HepG2 (cell line): ENCODE measurements around the gene BSND. TPM values are rescaled to one million over a fixed set of nuclear protein-coding genes. Genes with fewer than 3 reads are reported as not detected.

Source experiments
- CERS6 ChIP-seq: sonication (generic); formaldehyde crosslinking; IDR thresholded peaks from 2 replicates; pipeline ENCODE4 v1.5.0; 2020; ENCODE audit warnings: missing genetic modification reagents
- FOXP1 ChIP-seq, 2 experiments: fragments of 450-650 bp in 1 of 2; IDR thresholded peaks; 2 replicates each; pipeline ENCODE4 v1.6.1; 2017 to 2018; ENCODE audit warnings: antibody characterized with exemption in 1 of 2
- HMGA1 ChIP-seq: sonication (generic); formaldehyde crosslinking; conservative IDR thresholded peaks from 2 replicates; pipeline ENCODE4 v1.4.0; 2020; ENCODE audit warnings: missing genetic modification reagents
- KDM4B ChIP-seq: sonication (generic); formaldehyde crosslinking; IDR thresholded peaks from 2 replicates; pipeline ENCODE4 v1.4.0; 2020; ENCODE audit warnings: missing genetic modification reagents
- KMT2A ChIP-seq: sonication (generic); formaldehyde crosslinking; IDR thresholded peaks from 2 replicates; pipeline ENCODE4 v1.4.0; 2020; ENCODE audit warnings: missing genetic modification reagents
- MED1 ChIP-seq: sonication (generic); formaldehyde crosslinking; IDR thresholded peaks from 2 replicates; pipeline ENCODE4 v1.4.0; 2020; ENCODE audit warnings: missing genetic modification reagents
- NKX3-1 ChIP-seq: sonication (generic); formaldehyde crosslinking; IDR thresholded peaks from 2 replicates; pipeline ENCODE4 v1.5.0; 2020; ENCODE audit warnings: missing genetic modification reagents
- RERE ChIP-seq: IDR thresholded peaks from 2 replicates; pipeline ENCODE4 v1.6.1; 2016; ENCODE audit warnings: low read depth, missing genetic modification reagents, missing compliant biosample characterization
- THAP11 ChIP-seq: IDR thresholded peaks from 2 replicates; pipeline ENCODE4 v1.6.1; 2016; ENCODE audit warnings: missing biosample characterization, missing genetic modification reagents
- ZFP90 ChIP-seq: sonication (generic); formaldehyde crosslinking; IDR thresholded peaks from 2 replicates; pipeline ENCODE4 v1.8.0; 2022; ENCODE audit warnings: missing genetic modification reagents, mild to moderate bottlenecking, inconsistent platforms, borderline replicate concordance
- ZNF207 ChIP-seq: fragments of 450-650 bp; IDR thresholded peaks from 2 replicates; pipeline ENCODE4 v1.6.1; 2016; ENCODE audit warnings: antibody characterized with exemption, borderline replicate concordance
- ZNF317 ChIP-seq: sonication (generic); formaldehyde crosslinking; IDR thresholded peaks from 2 replicates; pipeline ENCODE4 v1.5.0; 2020; ENCODE audit warnings: mild to moderate bottlenecking, missing genetic modification reagents
- ZNF547 ChIP-seq: sonication (generic); formaldehyde crosslinking; IDR thresholded peaks from 2 replicates; pipeline ENCODE4 v1.5.1; 2020; ENCODE audit warnings: mild to moderate bottlenecking, missing genetic modification reagents
- ZNF678 ChIP-seq: sonication (generic); formaldehyde crosslinking; IDR thresholded peaks from 2 replicates; pipeline ENCODE4 v1.4.0; 2020; ENCODE audit warnings: mild to moderate bottlenecking, missing genetic modification reagents
- polyA plus RNA-seq, 8 experiments: library from polyadenylated mRNA; depleted of rRNA in 3 of 8; stranded (reverse) in 7 of 8; unstranded in 1 of 8; fragments of >200 nt; fragmentation: Illumina TruSeq in 4 of 8; extraction: Trizol in 4 of 8; gene quantifications; 2 replicates each; pipeline versions ENCODE4 v1.2.1 to v1.2.3, GENCODE V29; 2011 to 2016; ENCODE audit warnings: low read depth in 4 of 8, missing spikeins in 1 of 8, mixed read lengths in 1 of 8; ENCODE audit not compliant: insufficient read depth in 1 of 8
- total RNA-seq, 5 experiments: library from RNA; depleted of rRNA; stranded (reverse); fragments of >200 nt; fragmentation: Illumina TruSeq; extraction: Trizol; gene quantifications; 2 replicates each; pipeline ENCODE4 v1.2.3, GENCODE V29; 2016; ENCODE audit warnings: low read depth in 1 of 5
- TF ChIP-seq, protein P1 (sequence below): sonication (generic); formaldehyde crosslinking; IDR thresholded peaks from 2 replicates; pipeline ENCODE4 v1.5.0; 2020; ENCODE audit warnings: missing genetic modification reagents, mild to moderate bottlenecking, borderline replicate concordance
- TF ChIP-seq, protein P2 (sequence below): sonication (generic); formaldehyde crosslinking; IDR thresholded peaks from 2 replicates; pipeline ENCODE4 v1.4.0; 2020; ENCODE audit warnings: missing genetic modification reagents, borderline replicate concordance

BSND gene
- total and polyA plus RNA-seq, 2 of the 13 experiments (the other 11 are each of a cell fraction or from before 2014, with no cell fraction given), result not detected

- TF ChIP-seq ZFP90 (no peak; the same call in 1 of the 2 replicates), RERE (CRISPR knock-in tag) (peak; percentile 49; the same call in 1 of the 2 replicates), ZNF207 (no peak), ZNF317 (CRISPR knock-in tag) (peak; percentile 88), ZNF678 (peak; percentile 92), THAP11 (0 out of 2 replicates have a peak, but pooled peaks have one; percentile 37), ZNF547 (peak; percentile 90), MED1 (CRISPR knock-in tag) (peak; percentile 85), NKX3-1 (CRISPR knock-in tag) (peak; percentile 94), KDM4B (CRISPR knock-in tag) (peak; percentile 75), CERS6 (no peak), KMT2A (CRISPR knock-in tag) (peak; percentile 94), HMGA1 (CRISPR knock-in tag) (no peak), FOXP1 (IDR thresholded peaks at IDR 0.05) (no peak), FOXP1 (CRISPR knock-in tag; IDR thresholded peaks at IDR 0.05) (peak; percentile 42; the same call in 1 of the 2 replicates)
- TF ChIP-seq, protein P1, sequence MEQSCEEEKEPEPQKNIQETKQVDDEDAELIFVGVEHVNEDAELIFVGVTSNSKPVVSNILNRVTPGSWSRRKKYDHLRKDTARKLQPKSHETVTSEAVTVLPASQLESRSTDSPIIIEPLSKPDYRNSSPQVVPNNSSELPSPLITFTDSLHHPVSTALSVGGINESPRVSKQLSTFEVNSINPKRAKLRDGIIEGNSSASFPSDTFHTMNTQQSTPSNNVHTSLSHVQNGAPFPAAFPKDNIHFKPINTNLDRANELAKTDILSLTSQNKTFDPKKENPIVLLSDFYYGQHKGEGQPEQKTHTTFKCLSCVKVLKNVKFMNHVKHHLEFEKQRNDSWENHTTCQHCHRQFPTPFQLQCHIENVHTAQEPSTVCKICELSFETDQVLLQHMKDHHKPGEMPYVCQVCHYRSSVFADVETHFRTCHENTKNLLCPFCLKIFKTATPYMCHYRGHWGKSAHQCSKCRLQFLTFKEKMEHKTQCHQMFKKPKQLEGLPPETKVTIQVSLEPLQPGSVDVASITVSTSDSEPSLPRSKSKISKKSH (CRISPR knock-in tag), result no peak; the same call in none of the 2 replicates
- TF ChIP-seq, protein P2, sequence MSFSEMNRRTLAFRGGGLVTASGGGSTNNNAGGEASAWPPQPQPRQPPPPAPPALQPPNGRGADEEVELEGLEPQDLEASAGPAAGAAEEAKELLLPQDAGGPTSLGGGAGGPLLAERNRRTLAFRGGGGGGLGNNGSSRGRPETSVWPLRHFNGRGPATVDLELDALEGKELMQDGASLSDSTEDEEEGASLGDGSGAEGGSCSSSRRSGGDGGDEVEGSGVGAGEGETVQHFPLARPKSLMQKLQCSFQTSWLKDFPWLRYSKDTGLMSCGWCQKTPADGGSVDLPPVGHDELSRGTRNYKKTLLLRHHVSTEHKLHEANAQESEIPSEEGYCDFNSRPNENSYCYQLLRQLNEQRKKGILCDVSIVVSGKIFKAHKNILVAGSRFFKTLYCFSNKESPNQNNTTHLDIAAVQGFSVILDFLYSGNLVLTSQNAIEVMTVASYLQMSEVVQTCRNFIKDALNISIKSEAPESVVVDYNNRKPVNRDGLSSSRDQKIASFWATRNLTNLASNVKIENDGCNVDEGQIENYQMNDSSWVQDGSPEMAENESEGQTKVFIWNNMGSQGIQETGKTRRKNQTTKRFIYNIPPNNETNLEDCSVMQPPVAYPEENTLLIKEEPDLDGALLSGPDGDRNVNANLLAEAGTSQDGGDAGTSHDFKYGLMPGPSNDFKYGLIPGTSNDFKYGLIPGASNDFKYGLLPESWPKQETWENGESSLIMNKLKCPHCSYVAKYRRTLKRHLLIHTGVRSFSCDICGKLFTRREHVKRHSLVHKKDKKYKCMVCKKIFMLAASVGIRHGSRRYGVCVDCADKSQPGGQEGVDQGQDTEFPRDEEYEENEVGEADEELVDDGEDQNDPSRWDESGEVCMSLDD, result peak; percentile 81; the same call in 1 of the 2 replicates
These were observed 40.8 kb downstream of the BSND start, which contains the start of gene PCSK9 (continued) for GRCh38 chr1:55039342-55040082.
